GM18909 (cell line): ENCODE measurements around the gene TOPBP1.
"Not testable (repeated sequence)": the region's sequence is repeated elsewhere in the genome, so short reads cannot be mapped to it uniquely, and the experiment has no call there.

Source experiments
- ATAC-seq: cut with Tn5 transposase; IDR thresholded peaks from one replicate; pipeline ENCODE4 v1.9.1; 2021; ENCODE audit warnings: mild to moderate bottlenecking; ENCODE audit not compliant: unreplicated experiment, poor library complexity

Gene TOPBP1

DNA sequence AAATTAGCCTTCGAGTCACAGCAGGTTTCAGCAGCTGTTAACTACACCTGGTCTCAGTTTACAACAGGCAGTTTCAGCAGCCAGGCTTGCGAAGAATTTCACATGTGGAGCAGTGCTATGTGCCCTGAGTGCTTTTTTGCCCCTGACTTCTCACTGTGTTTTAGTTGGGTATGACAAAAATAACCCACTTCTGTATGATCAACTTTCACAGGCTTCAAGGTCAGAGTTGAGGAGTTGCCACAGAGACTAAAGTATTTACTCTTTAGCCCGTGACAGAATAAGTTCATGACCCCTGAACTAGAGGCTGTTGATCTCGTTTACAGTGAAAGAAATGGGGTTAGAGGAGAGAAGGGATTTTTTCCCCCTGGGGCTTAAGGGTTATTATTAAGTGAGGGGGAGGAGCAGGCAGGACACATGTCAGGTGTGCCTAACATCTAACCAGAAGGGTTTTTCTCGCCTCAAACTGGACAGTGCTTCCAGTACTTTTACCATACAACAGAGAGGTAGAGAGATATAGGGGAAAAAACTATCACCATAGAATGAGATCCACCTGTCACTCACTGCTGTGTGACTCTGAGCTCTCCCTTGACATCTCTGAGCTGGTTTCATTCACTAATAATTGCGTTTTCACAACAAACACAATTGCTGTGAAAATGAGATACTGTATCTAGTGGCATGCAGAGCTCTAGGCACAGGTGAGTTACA is 14.0 kb upstream of the TOPBP1 start:
- peak; percentile 81 for ATAC-seq

DNA sequence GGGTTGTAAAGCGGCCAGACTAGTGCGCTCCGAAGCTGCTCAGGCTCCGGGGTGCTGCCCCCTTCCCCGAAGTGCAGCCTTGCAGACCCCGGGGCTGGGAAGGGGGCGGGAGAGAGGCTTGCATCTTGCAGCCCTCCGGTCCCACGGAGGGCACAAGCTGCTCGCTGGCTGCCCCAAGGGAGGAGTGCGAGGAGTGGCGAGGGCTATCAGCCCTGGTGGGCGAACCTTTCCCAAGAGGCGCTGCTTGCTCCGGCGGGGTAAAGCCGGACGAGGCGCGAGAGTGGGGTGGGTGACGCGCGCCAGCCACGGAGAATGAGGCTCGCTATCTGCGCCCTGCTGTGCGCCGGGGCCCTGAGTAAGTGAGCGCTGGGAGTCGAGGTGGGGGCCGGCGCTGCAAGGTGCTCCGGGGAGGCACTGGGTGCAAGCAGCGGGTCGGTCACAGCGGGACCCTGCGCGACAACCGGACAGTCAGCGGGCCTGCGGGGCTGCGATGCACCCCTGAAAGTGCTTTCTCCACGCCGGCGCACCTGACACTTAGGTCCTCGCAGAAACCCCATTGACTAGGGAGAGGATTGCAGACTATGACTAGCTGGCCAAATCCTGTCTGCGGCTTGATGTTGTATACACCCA is 12.7 kb upstream of the TOPBP1 start:
- no peak for ATAC-seq

DNA sequence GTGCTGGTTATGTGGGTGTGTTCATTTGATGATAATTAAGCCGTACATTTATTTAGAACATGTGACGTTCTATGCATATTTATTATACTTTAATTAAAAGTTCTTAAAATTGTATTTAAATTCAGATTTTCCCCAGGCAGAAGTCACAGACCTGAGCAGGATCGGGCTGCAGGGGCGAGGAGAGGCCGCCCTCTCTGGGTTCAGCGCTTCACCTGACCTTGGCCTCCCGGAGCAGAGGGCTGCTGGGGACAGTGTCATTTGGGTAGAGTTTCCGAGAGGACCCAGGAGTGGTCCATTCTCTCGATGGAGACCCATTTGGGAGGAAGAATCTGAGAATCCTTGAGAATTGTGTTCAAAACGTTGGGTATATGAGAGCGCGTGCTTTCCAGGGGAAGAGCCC is 12.0 kb upstream of the TOPBP1 start:
- ATAC-seq: no peak

DNA sequence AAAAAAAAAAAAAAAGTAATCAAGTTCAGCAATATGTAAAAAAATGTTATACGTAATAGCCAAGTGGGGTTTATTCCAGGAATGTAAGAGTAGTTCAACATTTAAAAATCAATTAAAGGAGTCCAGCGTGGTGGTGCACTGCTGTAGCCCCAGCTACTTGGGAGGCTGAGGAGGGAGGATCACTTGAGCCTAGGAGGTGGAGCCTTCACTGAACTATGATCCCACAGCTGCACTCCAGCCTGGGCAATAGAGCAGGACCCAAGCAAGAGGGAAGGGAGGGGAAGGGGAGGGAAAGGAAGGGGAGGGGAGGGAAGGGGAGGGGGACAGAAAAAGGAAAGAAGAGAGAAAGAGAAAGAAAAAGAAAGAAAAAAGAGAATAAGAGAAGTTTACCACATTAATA is 10.7 kb upstream of the TOPBP1 start:
- no peak for ATAC-seq

DNA sequence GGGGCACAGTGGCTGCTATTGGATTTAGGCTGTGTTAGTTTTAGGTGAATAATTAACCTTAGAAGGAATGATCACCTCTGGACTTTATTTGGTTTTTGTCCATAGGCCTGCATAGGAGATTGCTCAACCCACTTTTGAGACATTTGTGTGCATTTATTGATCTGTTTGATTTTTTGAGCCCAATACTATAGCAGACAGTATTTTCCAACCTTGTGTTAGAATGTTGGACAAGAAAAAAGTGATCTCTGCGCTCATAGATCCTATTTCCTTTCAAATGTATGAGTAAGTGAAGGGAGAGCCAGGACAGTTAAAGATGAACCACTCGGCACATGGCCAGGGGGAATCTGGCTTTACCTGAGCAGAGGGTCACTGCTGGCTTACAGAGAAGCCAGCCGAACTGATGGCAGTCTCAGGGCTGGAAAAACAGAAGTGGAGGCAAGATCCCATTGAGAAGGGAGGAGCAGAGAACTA is 8.8 kb upstream of the TOPBP1 start:
- ATAC-seq: no peak

DNA sequence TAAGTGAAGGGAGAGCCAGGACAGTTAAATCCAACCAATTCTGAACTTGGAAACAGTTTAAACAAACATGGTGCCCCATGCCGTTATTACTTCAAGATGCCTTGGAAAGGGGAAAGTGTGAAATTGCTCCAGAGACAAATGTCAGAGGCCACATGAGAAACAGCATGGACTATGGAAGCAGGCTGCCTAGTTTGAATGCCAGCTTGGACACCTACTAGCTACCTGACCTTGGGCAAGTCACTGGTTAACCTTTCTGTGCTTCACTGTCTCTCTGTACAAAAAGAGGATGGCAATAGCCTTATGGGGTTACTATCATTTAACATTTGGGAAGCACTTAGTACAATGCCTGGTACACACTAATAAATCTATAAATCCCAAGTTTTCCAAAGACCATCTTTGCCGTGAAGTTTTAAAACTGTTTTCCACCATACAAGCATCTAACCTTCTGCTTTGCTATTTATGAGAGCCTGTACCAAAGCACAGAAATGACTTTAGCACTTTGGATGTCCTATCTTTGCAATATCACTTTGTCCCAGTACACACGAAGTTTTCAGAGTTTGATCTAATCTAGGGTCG is 8.3 kb upstream of the TOPBP1 start:
- no peak for ATAC-seq

DNA sequence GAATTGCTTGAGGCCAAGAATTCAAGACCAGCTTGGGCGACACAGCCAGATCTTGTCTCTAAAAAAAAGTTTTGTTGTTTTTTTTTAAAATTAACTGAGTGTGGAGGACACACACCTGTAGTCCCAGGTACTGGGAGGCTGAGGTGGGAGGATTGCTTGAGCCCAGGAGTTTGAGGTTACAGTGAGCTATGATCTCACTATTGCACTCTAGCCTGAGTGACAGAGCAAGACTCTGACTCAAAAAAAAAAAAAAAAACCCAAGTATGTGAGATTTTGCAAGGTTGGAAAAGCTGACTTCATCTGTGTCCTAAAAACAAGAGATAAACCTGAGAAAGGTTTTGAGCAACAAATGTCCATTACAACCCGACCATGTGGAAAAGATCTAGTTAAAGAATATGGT is 5.4 kb upstream of the TOPBP1 start:
- no peak for ATAC-seq

DNA sequence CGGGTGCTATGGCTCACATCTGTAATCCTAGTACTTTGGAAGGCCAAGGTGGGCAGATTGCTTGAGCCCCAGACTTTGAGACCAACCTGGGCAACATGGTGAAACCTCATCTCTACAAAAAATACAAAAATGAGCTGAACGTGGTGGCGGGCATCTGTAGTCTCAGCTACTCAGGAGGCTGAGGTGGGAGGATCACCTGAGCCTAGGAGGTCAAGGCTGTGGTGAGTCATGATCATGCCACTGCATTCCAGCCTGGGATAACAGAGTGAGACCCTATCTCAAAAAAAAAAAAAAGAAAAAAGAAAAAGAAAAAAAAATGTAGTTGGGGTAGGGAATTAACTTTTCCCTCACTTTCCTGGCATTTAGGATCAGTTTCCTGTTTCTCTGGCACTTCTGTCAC is 3.4 kb upstream of the TOPBP1 start:
- ATAC-seq: not testable (repeated sequence)

DNA sequence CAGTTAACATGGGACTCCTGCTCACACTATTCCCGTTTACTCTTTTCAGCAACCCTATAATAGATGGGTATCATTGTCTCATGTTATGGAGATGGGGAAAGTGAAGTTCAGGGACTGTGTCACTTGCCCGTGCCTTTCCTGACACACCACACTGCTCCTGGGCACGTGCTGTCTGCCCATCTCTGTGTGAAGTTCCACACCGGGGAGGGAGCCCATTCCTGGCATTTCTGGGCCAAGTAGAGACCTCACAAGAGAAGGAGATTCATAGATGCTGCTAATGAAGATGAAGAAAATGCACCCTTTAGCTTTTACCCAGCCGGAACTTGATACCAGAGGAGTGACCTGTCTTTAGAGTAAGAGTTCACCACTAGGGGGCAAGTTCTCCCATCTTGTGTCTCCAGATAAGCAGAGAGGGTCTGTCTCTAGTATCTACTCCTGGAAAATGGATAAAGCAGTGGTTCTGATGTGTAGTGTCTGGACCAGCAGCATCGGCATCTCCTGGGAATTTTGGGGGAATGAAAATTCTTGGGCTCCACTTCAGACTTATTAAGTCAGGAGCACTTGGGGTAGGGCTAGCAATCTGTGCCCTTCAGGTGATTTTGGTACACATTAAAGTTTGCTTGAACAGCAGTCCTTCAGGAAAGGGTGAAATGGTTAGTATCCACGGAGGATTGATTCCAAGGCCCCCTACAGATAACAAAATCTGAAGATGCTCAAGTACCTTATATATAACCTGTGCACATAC is 2.0 kb upstream of the TOPBP1 start:
- ATAC-seq: peak; percentile 49

DNA sequence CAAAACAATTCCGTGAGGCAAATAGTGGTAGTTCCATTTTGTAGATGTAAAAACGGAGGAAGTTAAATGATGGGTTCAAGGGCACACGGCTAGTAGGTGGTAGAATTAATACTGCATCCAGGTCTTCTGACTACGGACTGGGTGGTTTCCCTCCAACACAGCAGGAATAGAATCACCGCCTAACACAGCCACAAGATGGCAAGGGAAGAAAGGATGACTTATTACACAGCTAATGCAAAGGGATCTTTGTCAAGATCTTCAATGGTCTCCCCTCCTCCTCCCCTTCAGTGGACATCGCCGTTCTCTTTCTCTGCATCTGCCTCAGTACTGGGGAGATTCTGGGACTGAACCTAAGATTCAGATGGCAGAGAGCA is 524 bp upstream of the TOPBP1 start:
- ATAC-seq: peak; percentile 55

DNA sequence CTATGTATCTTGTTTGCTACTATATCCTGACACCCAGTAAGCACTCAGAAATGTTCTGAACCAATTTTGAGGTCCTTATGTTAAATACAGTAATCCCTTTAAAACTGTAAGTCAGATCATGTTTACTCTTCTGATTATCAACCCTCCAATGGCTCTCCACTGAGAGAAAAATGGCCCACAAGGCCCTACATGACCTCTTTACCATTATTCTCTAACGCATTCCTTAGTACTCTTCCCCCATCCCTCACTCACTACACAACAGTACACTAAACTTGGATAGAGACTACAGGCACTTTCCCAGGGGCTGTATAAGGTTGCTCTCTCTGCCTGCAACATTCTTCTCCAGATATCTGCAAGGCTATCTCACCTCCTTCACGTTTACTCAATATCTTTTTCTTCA is 1.9 kb downstream of the TOPBP1 start:
- no peak for ATAC-seq

DNA sequence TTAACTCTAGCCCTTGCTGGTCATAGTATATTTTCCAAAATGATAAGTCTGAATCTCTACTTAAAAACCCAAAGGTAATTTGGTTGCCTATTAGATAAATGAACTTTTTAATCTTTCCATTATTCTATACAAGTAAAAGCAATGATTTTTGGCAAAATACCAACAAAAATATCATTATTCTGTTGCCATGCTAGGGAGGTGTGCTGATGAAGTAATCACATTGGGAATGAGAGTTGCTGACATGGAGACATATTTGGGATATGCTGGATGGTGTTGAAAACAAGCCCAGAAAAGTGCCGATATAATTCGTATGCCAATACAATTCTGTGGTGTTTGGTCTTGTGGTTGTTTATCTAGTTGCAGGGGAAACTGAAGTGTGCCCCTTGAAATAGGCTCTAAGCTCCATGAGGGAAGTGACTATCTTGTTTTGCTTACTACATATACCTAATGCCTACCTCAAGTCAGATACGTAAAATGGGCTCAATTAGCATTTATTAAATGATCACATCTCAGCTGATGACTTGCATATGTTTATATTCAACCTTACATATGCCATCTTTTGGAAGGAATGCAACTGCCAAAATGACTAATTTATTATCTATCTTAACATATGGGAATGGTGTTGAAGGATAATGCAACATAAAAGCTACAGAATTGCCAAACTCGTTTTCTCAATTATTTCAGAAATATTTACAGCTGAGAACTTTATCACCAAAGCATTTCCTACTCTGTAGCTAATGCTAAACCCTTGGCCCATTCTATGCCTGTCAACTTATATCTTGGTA is 5.8 kb downstream of the TOPBP1 start:
- ATAC-seq: no peak

DNA sequence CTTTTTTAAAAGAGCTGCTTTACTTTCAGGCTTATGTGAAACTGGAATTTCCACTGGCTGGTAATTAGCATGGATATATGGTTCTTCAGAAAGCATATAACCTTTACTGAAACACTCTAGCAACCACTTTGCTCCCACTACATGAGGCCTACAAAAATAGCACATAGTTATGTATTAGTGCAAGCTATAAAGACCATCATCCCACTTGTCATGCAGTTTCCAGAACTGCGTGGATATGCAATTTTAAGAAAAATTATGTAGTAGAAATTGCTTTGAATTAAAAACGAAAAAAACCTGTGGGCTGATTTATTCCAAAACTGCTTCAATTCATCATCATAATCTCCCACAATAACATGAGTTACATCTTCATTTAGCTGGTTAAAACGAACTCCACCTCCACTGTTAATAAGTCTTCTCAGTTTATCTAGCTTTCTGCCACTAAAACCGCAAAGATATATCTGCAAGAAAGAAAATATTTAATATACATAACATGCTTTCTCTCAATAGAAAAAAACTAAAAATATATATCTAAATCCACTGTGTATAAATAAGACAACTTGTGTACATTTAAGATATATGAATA is 12.2 kb downstream of the TOPBP1 start:
- no peak for ATAC-seq

DNA sequence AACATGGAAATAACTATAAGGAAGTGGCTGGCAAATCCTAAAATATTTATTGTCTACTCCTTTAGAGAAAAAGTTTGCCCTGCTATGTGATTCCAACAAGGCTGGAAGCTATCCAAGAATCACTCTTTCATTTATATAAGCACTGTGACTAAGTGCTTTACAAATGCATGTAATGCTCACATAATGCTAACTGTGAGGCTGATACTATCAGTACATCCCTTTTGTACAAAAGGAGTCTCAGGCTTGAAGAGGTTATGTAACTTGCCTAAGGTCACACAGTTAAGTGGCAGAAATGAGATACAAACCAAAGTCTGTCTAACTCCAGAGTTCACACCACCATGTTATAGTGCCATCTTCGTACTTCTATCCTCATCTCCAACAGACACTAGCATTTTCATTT is 17.0 kb downstream of the TOPBP1 start:
- no peak for ATAC-seq

DNA sequence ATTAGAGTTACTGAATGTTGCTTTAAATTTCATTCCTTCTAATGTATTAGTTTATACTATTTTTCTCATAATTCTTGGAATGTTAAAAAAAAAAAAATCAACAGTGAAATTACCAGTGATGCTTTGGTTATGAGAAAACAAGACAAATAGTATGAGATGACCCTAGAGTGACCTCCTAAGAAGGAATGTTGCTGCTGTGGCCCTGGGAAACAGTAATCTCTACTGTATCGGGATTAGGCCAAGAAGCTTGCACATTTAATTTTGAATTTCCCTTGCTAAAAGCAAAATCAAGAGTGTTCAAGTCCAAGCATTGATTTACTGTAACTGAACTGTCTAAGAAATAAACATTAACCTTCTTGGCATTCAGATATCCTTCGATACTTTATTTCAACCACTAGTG is 18.1 kb downstream of the TOPBP1 start:
- no peak for ATAC-seq

DNA sequence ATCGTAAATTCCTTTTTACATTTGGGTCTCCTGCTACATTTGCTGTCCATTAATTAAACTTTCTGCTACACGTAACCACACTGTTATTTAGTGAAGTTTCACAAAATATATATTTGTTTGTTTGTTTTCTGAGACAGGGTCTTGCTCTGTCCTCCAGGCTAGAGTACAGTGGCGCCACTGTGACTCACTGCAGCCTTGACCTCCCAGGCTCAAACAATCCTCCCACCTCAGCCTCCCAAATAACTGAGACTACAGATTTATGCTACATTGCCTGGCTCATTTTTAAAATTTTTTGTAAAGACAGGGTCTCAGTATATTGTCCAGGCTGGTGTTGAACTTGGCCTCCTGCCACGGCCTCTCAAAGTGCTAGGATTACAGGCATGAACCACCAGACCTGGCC is 20.5 kb downstream of the TOPBP1 start:
- no peak for ATAC-seq

DNA sequence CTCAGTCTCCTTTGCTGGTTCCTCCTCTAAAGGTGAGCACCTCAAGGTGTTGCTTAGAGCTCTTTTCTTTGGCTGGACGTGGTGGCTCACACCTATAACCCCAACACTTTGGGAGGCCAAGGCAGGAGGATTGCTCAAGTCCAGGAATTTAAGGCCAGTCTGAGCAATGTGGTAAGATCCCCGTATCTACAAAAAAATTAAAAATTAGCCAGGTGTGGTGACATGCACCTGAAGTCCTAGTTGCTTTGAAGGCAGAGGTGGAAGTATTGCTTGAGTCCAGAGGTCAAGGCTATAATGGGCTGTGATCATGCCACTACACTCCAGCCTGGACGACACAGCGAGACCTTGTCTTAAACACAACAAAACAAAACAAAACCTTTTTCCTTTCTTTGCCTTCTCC is 28.3 kb downstream of the TOPBP1 start:
- no peak for ATAC-seq

DNA sequence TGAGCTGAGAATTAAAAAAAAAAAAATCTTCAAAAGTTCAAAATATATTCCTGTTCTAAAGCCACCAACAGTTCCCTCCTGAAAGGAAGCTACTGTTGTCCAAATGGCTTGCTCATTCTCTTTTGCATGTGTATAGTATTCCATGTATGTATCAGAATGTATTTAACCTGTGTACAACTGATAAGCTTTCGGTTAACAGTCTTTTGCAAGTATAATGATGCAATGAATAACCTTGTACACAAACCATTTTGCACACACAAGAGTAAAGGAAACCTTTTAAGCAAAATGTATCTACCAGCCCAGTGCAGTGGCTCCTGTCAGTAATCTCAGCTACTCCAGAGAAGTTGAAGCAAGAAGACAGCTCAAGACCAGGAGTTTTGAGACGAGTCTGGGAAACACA is 32.6 kb downstream of the TOPBP1 start:
- ATAC-seq: no peak

DNA sequence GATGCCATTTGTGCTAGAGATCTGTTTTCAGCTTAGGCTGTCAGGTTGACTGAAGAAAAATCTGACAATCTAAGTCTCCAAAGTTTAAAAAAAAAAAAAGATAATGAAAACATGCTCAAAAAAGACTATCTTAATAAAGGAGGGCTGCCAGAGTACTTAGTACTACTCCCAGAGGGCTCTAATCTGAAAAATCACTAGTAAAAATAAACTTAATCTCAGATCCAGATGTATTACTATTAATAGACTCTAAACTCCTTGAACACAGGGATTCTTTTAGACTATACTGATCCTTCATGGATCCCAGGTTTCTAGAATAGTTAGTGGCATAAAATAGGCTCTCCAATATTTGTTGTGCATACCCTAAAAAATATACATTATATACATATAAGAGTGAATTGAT is 34.0 kb downstream of the TOPBP1 start:
- ATAC-seq: no peak
